ENCODE results near the gene MBNL2.

MBNL2 gene

GRCh38 chr13:97286317-97287046 is 64.3 kb downstream of the MBNL2 start:
- H3K9ac ChIP-seq (ENCODE audit: low read length), result no peak overlapping the region
- H3K27ac ChIP-seq (ENCODE audit: low read depth, low read length), result no peak overlapping the region
- H3K27me3 ChIP-seq (ENCODE audit: control insufficient read depth, insufficient read depth, low read length), result no peaks in the 10 kb centered on the region
- H3K4me3 ChIP-seq (ENCODE audit: low read length), result no peak overlapping the region
- H3K36me3 ChIP-seq (ENCODE audit: control insufficient read depth, insufficient read depth, low read length), result no peaks in the 10 kb centered on the region
- peaks cover 25% of the 10 kb centered on the region for H3K4me1 ChIP-seq (ENCODE audit: control insufficient read depth, insufficient read depth, low read length)

DNA sequence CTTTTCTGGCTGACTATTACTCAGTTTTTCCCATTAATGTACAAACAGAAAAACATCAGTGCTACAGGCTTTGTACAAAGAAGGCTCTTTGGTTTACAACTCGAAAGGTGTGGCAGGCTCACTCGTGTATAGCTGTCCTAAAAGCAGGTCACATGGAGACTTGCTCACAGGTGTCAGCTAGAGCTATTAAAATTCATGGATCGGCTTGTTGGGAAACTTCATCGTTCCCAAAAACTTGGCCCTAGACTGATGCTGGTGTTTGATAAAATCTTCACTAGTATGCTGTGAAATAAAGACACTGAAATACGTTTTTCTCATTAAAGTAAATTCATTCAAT is 64.9 kb downstream of the MBNL2 start:
- peaks cover 25% of the 10 kb centered on the region for H3K4me1 ChIP-seq (ENCODE audit: control insufficient read depth, insufficient read depth, low read length)
- H3K36me3 ChIP-seq (ENCODE audit: control insufficient read depth, insufficient read depth, low read length), result no peaks in the 10 kb centered on the region
- no peak overlapping the region for H3K9ac ChIP-seq (ENCODE audit: low read length)
- H3K27me3 ChIP-seq (ENCODE audit: control insufficient read depth, insufficient read depth, low read length), result no peaks in the 10 kb centered on the region
- no peak overlapping the region for H3K27ac ChIP-seq (ENCODE audit: low read depth, low read length)
- no peak overlapping the region for H3K4me3 ChIP-seq (ENCODE audit: low read length)

GRCh38 chr13:97288486-97288900 is 66.4 kb downstream of the MBNL2 start:
- no peak overlapping the region for H3K4me3 ChIP-seq (ENCODE audit: low read length)
- no peaks in the 10 kb centered on the region for H3K27me3 ChIP-seq (ENCODE audit: control insufficient read depth, insufficient read depth, low read length)
- H3K4me1 ChIP-seq (ENCODE audit: control insufficient read depth, insufficient read depth, low read length), result peaks cover 17% of the 10 kb centered on the region
- H3K9ac ChIP-seq (ENCODE audit: low read length), result no peak overlapping the region
- H3K27ac ChIP-seq (ENCODE audit: low read depth, low read length), result peak overlapping the region; percentile 26
- no peaks in the 10 kb centered on the region for H3K36me3 ChIP-seq (ENCODE audit: control insufficient read depth, insufficient read depth, low read length)

GRCh38 chr13:97289514-97290298 is 67.6 kb downstream of the MBNL2 start:
- Histone ChIP-seq H3K9ac (ENCODE audit: low read length) (no peak overlapping the region), H3K27ac (ENCODE audit: low read depth, low read length) (no peak overlapping the region), H3K36me3 (ENCODE audit: control insufficient read depth, insufficient read depth, low read length) (no peaks in the 10 kb centered on the region), H3K4me3 (ENCODE audit: low read length) (no peak overlapping the region), H3K4me1 (ENCODE audit: control insufficient read depth, insufficient read depth, low read length) (peaks cover 23% of the 10 kb centered on the region), H3K27me3 (ENCODE audit: control insufficient read depth, insufficient read depth, low read length) (no peaks in the 10 kb centered on the region)

GRCh38 chr13:97295283-97296182 is 73.4 kb downstream of the MBNL2 start:
- no peaks in the 10 kb centered on the region for H3K36me3 ChIP-seq (ENCODE audit: control insufficient read depth, insufficient read depth, low read length)
- H3K27me3 ChIP-seq (ENCODE audit: control insufficient read depth, insufficient read depth, low read length), result no peaks in the 10 kb centered on the region
- peaks cover 39% of the 10 kb centered on the region for H3K4me1 ChIP-seq (ENCODE audit: control insufficient read depth, insufficient read depth, low read length)
- no peak overlapping the region for H3K4me3 ChIP-seq (ENCODE audit: low read length)
- peak overlapping the region; percentile 80 for H3K27ac ChIP-seq (ENCODE audit: low read depth, low read length)
- H3K9ac ChIP-seq (ENCODE audit: low read length), result no peak overlapping the region

GRCh38 chr13:97296740-97297139 is 74.6 kb downstream of the MBNL2 start:
- H3K36me3 ChIP-seq (ENCODE audit: control insufficient read depth, insufficient read depth, low read length), result no peaks in the 10 kb centered on the region
- peaks cover 39% of the 10 kb centered on the region for H3K4me1 ChIP-seq (ENCODE audit: control insufficient read depth, insufficient read depth, low read length)
- H3K27ac ChIP-seq (ENCODE audit: low read depth, low read length), result peak overlapping the region; percentile 80
- H3K9ac ChIP-seq (ENCODE audit: low read length), result no peak overlapping the region
- H3K27me3 ChIP-seq (ENCODE audit: control insufficient read depth, insufficient read depth, low read length), result no peaks in the 10 kb centered on the region
- H3K4me3 ChIP-seq (ENCODE audit: low read length), result no peak overlapping the region

- Histone ChIP-seq H3K36me3 (ENCODE audit: control insufficient read depth, insufficient read depth, low read length) (no peaks in the 10 kb centered on the region), H3K4me1 (ENCODE audit: control insufficient read depth, insufficient read depth, low read length) (peaks cover 39% of the 10 kb centered on the region), H3K27ac (ENCODE audit: low read depth, low read length) (peak overlapping the region; percentile 51), H3K9ac (ENCODE audit: low read length) (no peak overlapping the region), H3K27me3 (ENCODE audit: control insufficient read depth, insufficient read depth, low read length) (no peaks in the 10 kb centered on the region), H3K4me3 (ENCODE audit: low read length) (no peak overlapping the region)
Observed at GRCh38 chr13:97298816-97299215, 76.7 kb downstream of the MBNL2 start.

- peaks cover 23% of the 10 kb centered on the region for H3K4me1 ChIP-seq (ENCODE audit: control insufficient read depth, insufficient read depth, low read length)
- no peaks in the 10 kb centered on the region for H3K27me3 ChIP-seq (ENCODE audit: control insufficient read depth, insufficient read depth, low read length)
- no peak overlapping the region for H3K4me3 ChIP-seq (ENCODE audit: low read length)
- no peaks in the 10 kb centered on the region for H3K36me3 ChIP-seq (ENCODE audit: control insufficient read depth, insufficient read depth, low read length)
- H3K27ac ChIP-seq (ENCODE audit: low read depth, low read length), result no peak overlapping the region
- H3K9ac ChIP-seq (ENCODE audit: low read length), result no peak overlapping the region
Observed at GRCh38 chr13:97300871-97301270, 78.7 kb downstream of the MBNL2 start.

GRCh38 chr13:97301382-97302095 is 79.4 kb downstream of the MBNL2 start:
- Histone ChIP-seq H3K27ac (ENCODE audit: low read depth, low read length) (no peak overlapping the region), H3K27me3 (ENCODE audit: control insufficient read depth, insufficient read depth, low read length) (no peaks in the 10 kb centered on the region), H3K9ac (ENCODE audit: low read length) (no peak overlapping the region), H3K4me1 (ENCODE audit: control insufficient read depth, insufficient read depth, low read length) (peaks cover 21% of the 10 kb centered on the region), H3K36me3 (ENCODE audit: control insufficient read depth, insufficient read depth, low read length) (no peaks in the 10 kb centered on the region), H3K4me3 (ENCODE audit: low read length) (no peak overlapping the region)

DNA sequence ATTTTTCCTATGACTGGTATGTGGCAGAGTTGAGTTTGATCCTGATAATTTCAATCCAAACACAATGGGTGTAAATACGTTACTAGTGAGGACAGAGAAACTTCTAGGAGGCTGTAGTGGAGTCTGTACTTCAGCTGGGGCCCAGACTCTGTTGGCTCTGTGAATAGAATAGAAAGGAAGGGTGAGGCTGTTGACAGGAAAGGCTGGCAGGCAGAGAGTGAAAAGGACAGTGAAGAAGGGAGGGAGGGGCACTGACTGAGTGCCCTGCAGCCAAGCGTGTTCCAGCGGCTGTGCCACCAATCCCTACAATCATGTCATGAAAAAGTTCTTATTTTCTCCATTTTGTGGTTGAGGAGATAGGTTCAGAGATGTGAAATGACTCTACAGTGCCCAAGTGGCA is 80.5 kb downstream of the MBNL2 start:
- Histone ChIP-seq H3K9ac (ENCODE audit: low read length) (no peak overlapping the region), H3K4me1 (ENCODE audit: control insufficient read depth, insufficient read depth, low read length) (peaks cover 16% of the 10 kb centered on the region), H3K36me3 (ENCODE audit: control insufficient read depth, insufficient read depth, low read length) (no peaks in the 10 kb centered on the region), H3K4me3 (ENCODE audit: low read length) (no peak overlapping the region), H3K27ac (ENCODE audit: low read depth, low read length) (no peak overlapping the region), H3K27me3 (ENCODE audit: control insufficient read depth, insufficient read depth, low read length) (no peaks in the 10 kb centered on the region)

- Histone ChIP-seq H3K36me3 (ENCODE audit: control insufficient read depth, insufficient read depth, low read length) (no peaks in the 10 kb centered on the region), H3K27me3 (ENCODE audit: control insufficient read depth, insufficient read depth, low read length) (no peaks in the 10 kb centered on the region), H3K4me3 (ENCODE audit: low read length) (no peak overlapping the region), H3K27ac (ENCODE audit: low read depth, low read length) (peak overlapping the region; percentile 28), H3K9ac (ENCODE audit: low read length) (no peak overlapping the region), H3K4me1 (ENCODE audit: control insufficient read depth, insufficient read depth, low read length) (peaks cover 16% of the 10 kb centered on the region)
Observed at GRCh38 chr13:97306106-97306505, 84.0 kb downstream of the MBNL2 start.

DNA sequence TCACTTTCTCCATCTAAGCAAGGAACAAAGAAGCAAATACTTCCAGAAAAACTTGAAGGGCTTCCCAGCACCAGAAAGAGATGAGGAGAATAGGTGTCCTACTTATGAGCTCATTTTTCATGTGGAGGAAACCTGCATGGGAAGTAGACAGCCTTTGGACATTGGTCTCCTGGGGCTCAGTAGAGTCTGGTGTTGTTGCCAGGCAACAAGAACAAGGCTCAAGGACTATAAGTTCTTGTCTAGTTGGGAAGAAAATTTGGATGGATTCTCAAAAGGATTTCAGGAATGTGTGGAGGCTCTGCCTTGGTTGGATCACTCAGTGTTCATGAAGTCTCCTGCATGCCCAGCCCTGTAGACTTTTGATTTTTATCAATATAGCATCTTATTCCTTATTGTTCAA is 84.5 kb downstream of the MBNL2 start:
- H3K9ac ChIP-seq (ENCODE audit: low read length), result no peak overlapping the region
- no peaks in the 10 kb centered on the region for H3K36me3 ChIP-seq (ENCODE audit: control insufficient read depth, insufficient read depth, low read length)
- peak overlapping the region; percentile 28 for H3K27ac ChIP-seq (ENCODE audit: low read depth, low read length)
- H3K27me3 ChIP-seq (ENCODE audit: control insufficient read depth, insufficient read depth, low read length), result no peaks in the 10 kb centered on the region
- no peak overlapping the region for H3K4me3 ChIP-seq (ENCODE audit: low read length)
- H3K4me1 ChIP-seq (ENCODE audit: control insufficient read depth, insufficient read depth, low read length), result peaks cover 16% of the 10 kb centered on the region

Measured in rectal smooth muscle tissue (tissue), 1 donor.